Measurements from ENCODE around the gene UAP1. TPM values are rescaled to one million over a fixed set of nuclear protein-coding genes. Genes with fewer than 3 reads are reported as not detected.

UAP1 gene
- total RNA-seq, 1 donor from 2014 or later = 103 TPM

GRCh38 chr1:162573136-162573535 lies 11.6 kb downstream of the UAP1 start:
- no peak overlapping the region for H3K4me2 ChIP-seq (ENCODE audit: low read length)
- peaks cover 76% of the 10 kb centered on the region for H4K20me1 ChIP-seq (ENCODE audit: insufficient read depth, low read length)
- Mint-ChIP-seq H3K9me3 (ENCODE audit: unreplicated experiment) (no peaks in the 10 kb centered on the region), H3K27ac (ENCODE audit: unreplicated experiment) (no peak overlapping the region), H3K4me1 (ENCODE audit: low read depth, unreplicated experiment) (peaks cover 2% of the 10 kb centered on the region), H3K4me3 (ENCODE audit: unreplicated experiment) (no peak overlapping the region), H3K36me3 (ENCODE audit: low read depth, unreplicated experiment) (peaks cover 9% of the 10 kb centered on the region), H3K27me3 (ENCODE audit: low read depth, unreplicated experiment) (no peaks in the 10 kb centered on the region)
- no peak overlapping the region for H3K4me3 ChIP-seq (ENCODE audit: insufficient read depth, low read depth, low read length)
- H3K27ac ChIP-seq (ENCODE audit: low read depth, low read length) = no peak overlapping the region
- H3K9me3 ChIP-seq (ENCODE audit: insufficient read depth, low read depth, low read length) = no peaks in the 10 kb centered on the region
- H3K27me3 ChIP-seq (ENCODE audit: insufficient read depth, low read length) = no peaks in the 10 kb centered on the region
- no peak overlapping the region for H2AFZ ChIP-seq (ENCODE audit: low read depth, low read length)
- H3K79me2 ChIP-seq (ENCODE audit: insufficient read depth, low read length) = peaks cover 97% of the 10 kb centered on the region
- H3K9ac ChIP-seq (ENCODE audit: low read length) = no peak overlapping the region
- peaks cover 45% of the 10 kb centered on the region for H3K36me3 ChIP-seq (ENCODE audit: insufficient read depth, low read length)
- FAIRE-seq (no peak), DNase-seq (ENCODE audit: low read depth) (no peak)
- H3K4me1 ChIP-seq (ENCODE audit: insufficient read depth, low read length) = no peaks in the 10 kb centered on the region
- no peak for TF ChIP-seq EZH2 (IDR thresholded peaks at IDR 0.05; ENCODE audit: insufficient read depth, low read length)
- TF ChIP-seq, protein P1, sequence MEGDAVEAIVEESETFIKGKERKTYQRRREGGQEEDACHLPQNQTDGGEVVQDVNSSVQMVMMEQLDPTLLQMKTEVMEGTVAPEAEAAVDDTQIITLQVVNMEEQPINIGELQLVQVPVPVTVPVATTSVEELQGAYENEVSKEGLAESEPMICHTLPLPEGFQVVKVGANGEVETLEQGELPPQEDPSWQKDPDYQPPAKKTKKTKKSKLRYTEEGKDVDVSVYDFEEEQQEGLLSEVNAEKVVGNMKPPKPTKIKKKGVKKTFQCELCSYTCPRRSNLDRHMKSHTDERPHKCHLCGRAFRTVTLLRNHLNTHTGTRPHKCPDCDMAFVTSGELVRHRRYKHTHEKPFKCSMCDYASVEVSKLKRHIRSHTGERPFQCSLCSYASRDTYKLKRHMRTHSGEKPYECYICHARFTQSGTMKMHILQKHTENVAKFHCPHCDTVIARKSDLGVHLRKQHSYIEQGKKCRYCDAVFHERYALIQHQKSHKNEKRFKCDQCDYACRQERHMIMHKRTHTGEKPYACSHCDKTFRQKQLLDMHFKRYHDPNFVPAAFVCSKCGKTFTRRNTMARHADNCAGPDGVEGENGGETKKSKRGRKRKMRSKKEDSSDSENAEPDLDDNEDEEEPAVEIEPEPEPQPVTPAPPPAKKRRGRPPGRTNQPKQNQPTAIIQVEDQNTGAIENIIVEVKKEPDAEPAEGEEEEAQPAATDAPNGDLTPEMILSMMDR (IDR thresholded peaks at IDR 0.05; ENCODE audit: insufficient read depth, low read depth, low read length) = no peak

GRCh38 chr1:162578071-162578700 lies 16.7 kb downstream of the UAP1 start:
- no peak overlapping the region for H3K9ac ChIP-seq (ENCODE audit: low read length)
- TF ChIP-seq, protein P1 (IDR thresholded peaks at IDR 0.05; ENCODE audit: insufficient read depth, low read depth, low read length) = no peak
- TF ChIP-seq EZH2 (IDR thresholded peaks at IDR 0.05; ENCODE audit: insufficient read depth, low read length) = no peak
- H3K27ac ChIP-seq (ENCODE audit: low read depth, low read length) = no peak overlapping the region
- H3K4me1 Mint-ChIP-seq (ENCODE audit: low read depth, unreplicated experiment) = no peaks in the 10 kb centered on the region
- peaks cover 73% of the 10 kb centered on the region for H3K79me2 ChIP-seq (ENCODE audit: insufficient read depth, low read length)
- peaks cover 6% of the 10 kb centered on the region for H3K36me3 Mint-ChIP-seq (ENCODE audit: low read depth, unreplicated experiment)
- no peak for FAIRE-seq
- H3K27ac Mint-ChIP-seq (ENCODE audit: unreplicated experiment) = no peak overlapping the region
- no peak for DNase-seq (ENCODE audit: low read depth)
- peaks cover 45% of the 10 kb centered on the region for H4K20me1 ChIP-seq (ENCODE audit: insufficient read depth, low read length)
- no peak overlapping the region for H3K4me3 Mint-ChIP-seq (ENCODE audit: unreplicated experiment)
- H3K27me3 ChIP-seq (ENCODE audit: insufficient read depth, low read length) = no peaks in the 10 kb centered on the region
- no peaks in the 10 kb centered on the region for H3K9me3 ChIP-seq (ENCODE audit: insufficient read depth, low read depth, low read length)
- H3K4me3 ChIP-seq (ENCODE audit: insufficient read depth, low read depth, low read length) = no peak overlapping the region
- no peaks in the 10 kb centered on the region for H3K4me1 ChIP-seq (ENCODE audit: insufficient read depth, low read length)
- H3K9me3 Mint-ChIP-seq (ENCODE audit: unreplicated experiment) = no peaks in the 10 kb centered on the region
- no peak overlapping the region for H2AFZ ChIP-seq (ENCODE audit: low read depth, low read length)
- no peak overlapping the region for H3K4me2 ChIP-seq (ENCODE audit: low read length)
- H3K36me3 ChIP-seq (ENCODE audit: insufficient read depth, low read length) = peaks cover 48% of the 10 kb centered on the region
- no peaks in the 10 kb centered on the region for H3K27me3 Mint-ChIP-seq (ENCODE audit: low read depth, unreplicated experiment)

GRCh38 chr1:162578936-162579335 lies 17.4 kb downstream of the UAP1 start:
- no peak for TF ChIP-seq EZH2 (IDR thresholded peaks at IDR 0.05; ENCODE audit: insufficient read depth, low read length)
- TF ChIP-seq, protein P1 (IDR thresholded peaks at IDR 0.05; ENCODE audit: insufficient read depth, low read depth, low read length) = no peak
- Histone ChIP-seq H3K4me2 (ENCODE audit: low read length) (no peak overlapping the region), H2AFZ (ENCODE audit: low read depth, low read length) (no peak overlapping the region), H3K79me2 (ENCODE audit: insufficient read depth, low read length) (peaks cover 70% of the 10 kb centered on the region), H3K4me3 (ENCODE audit: insufficient read depth, low read depth, low read length) (no peak overlapping the region), H3K27ac (ENCODE audit: low read depth, low read length) (no peak overlapping the region), H3K27me3 (ENCODE audit: insufficient read depth, low read length) (no peaks in the 10 kb centered on the region), H3K4me1 (ENCODE audit: insufficient read depth, low read length) (no peaks in the 10 kb centered on the region), H3K9ac (ENCODE audit: low read length) (no peak overlapping the region), H3K9me3 (ENCODE audit: insufficient read depth, low read depth, low read length) (no peaks in the 10 kb centered on the region), H4K20me1 (ENCODE audit: insufficient read depth, low read length) (peaks cover 39% of the 10 kb centered on the region), H3K36me3 (ENCODE audit: insufficient read depth, low read length) (peaks cover 46% of the 10 kb centered on the region)
- H3K36me3 Mint-ChIP-seq (ENCODE audit: low read depth, unreplicated experiment) = peaks cover 4% of the 10 kb centered on the region
- H3K27me3 Mint-ChIP-seq (ENCODE audit: low read depth, unreplicated experiment) = no peaks in the 10 kb centered on the region
- no peak overlapping the region for H3K4me3 Mint-ChIP-seq (ENCODE audit: unreplicated experiment)
- no peaks in the 10 kb centered on the region for H3K4me1 Mint-ChIP-seq (ENCODE audit: low read depth, unreplicated experiment)
- DNase-seq (ENCODE audit: low read depth) = no peak
- H3K27ac Mint-ChIP-seq (ENCODE audit: unreplicated experiment) = no peak overlapping the region
- no peaks in the 10 kb centered on the region for H3K9me3 Mint-ChIP-seq (ENCODE audit: unreplicated experiment)
- FAIRE-seq = no peak

Measured in astrocyte (in vitro differentiated cells and primary cell).